Nephron (organoid): ENCODE results near the gene RTEL1.

Source experiments
- H3K27ac Mint-ChIP-seq, 3 experiments: 2 replicates each; pipeline ENCODE4 v1.8.0; 2020; ENCODE audit warnings: mixed read lengths in 3 of 3, mild to moderate bottlenecking in 2 of 3, moderate library complexity in 1 of 3
- H3K27me3 Mint-ChIP-seq: 2 replicates; pipeline ENCODE4 v1.8.0; 2021; ENCODE audit warnings: low read depth, mild to moderate bottlenecking, moderate library complexity, mixed read lengths
- H3K36me3 Mint-ChIP-seq: 2 replicates; pipeline ENCODE4 v1.8.0; 2020; ENCODE audit warnings: low read depth, mixed read lengths
- H3K4me1 Mint-ChIP-seq: 2 replicates; pipeline ENCODE4 v1.8.0; 2020; ENCODE audit warnings: mixed read lengths
- H3K4me3 Mint-ChIP-seq, 3 experiments: 2 replicates each; pipeline ENCODE4 v1.8.0; 2020; ENCODE audit warnings: mild to moderate bottlenecking in 3 of 3, mixed read lengths in 3 of 3, moderate library complexity in 2 of 3
- H3K9me3 Mint-ChIP-seq: 2 replicates; pipeline ENCODE4 v1.8.0; 2020; ENCODE audit warnings: mixed read lengths
- CTCF ChIP-seq, 3 experiments: fragments of 200-600 bp; sonication (generic); IDR thresholded peaks; one replicate each; pipeline ENCODE4 v1.5.0; 2021; ENCODE audit warnings: antibody characterized with exemption in 3 of 3; ENCODE audit not compliant: unreplicated experiment in 3 of 3

Gene RTEL1

DNA sequence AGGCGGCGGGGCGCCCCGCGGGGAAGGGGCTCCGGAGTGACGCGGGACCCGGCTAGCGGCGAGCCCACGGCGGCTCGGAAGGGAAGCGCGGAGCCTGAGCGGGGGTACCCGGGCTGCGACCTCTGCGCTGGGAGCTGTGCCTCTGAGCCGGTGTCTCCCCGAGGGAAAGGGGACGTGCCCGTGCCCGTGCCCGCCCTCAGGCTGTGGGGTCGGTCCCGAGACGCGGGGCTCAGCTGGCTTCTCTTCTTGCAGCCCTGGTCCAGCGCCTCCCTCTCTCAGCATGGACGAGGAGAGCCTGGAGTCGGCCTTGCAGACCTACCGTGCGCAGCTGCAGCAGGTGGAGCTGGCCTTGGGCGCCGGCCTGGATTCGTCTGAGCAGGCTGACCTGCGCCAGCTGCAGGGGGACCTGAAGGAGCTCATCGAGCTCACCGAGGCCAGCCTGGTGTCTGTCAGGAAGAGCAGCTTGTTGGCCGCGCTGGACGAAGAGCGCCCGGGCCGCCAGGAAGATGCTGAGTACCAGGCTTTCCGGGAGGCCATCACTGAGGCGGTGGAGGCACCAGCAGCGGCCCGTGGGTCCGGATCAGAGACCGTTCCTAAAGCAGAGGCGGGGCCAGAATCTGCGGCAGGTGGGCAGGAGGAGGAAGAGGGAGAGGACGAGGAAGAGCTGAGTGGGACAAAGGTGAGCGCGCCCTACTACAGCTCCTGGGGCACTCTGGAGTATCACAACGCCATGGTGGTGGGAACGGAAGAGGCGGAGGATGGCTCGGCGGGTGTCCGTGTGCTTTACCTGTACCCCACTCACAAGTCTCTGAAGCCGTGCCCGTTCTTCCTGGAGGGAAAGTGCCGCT, 50.4 kb downstream of the RTEL1 start:
- peaks cover 7% of the 10 kb centered on the region for H3K9me3 Mint-ChIP-seq
- no peak for TF ChIP-seq CTCF (IDR thresholded peaks at IDR 0.05; ENCODE audit: unreplicated experiment in 3 of 3)

DNA sequence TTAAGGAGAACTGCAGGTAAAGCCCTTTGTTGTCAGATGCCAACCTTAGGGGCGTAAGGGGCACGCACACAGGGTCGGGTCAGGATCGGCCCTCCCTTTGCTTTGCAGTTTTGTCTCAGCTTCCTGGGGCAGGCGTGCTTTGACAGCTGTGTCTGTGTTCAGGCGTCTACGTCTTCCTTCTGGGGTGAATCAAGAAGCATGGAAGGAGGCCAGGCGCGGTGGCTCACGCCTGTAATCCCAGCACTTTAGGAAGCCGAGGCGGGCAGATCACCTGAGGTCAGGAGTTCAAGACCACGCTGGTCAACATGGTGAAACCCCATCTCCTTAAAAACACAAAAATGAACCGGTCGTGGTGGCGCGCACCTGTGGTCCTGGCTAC, 51.0 kb downstream of the RTEL1 start:
- Mint-ChIP-seq H3K36me3 (peaks cover 61% of the 10 kb centered on the region), H3K4me3 (peak overlapping the region; percentile 78 to 85 (median 79)), H3K27ac (no peak overlapping the region), H3K27me3 (no peaks in the 10 kb centered on the region), H3K9me3 (peaks cover 9% of the 10 kb centered on the region), H3K4me1 (peaks cover 15% of the 10 kb centered on the region)
- TF ChIP-seq CTCF (IDR thresholded peaks at IDR 0.05; ENCODE audit: unreplicated experiment in 3 of 3): no peak

More for the DNA sequence above, 50.4 kb downstream of the RTEL1 start:
- H3K36me3 Mint-ChIP-seq: peaks cover 54% of the 10 kb centered on the region
- H3K27ac Mint-ChIP-seq: no peak overlapping the region
- H3K4me3 Mint-ChIP-seq: peak overlapping the region; percentile 78 to 85 (median 79)
- peaks cover 15% of the 10 kb centered on the region for H3K4me1 Mint-ChIP-seq
- H3K27me3 Mint-ChIP-seq: no peaks in the 10 kb centered on the region

DNA sequence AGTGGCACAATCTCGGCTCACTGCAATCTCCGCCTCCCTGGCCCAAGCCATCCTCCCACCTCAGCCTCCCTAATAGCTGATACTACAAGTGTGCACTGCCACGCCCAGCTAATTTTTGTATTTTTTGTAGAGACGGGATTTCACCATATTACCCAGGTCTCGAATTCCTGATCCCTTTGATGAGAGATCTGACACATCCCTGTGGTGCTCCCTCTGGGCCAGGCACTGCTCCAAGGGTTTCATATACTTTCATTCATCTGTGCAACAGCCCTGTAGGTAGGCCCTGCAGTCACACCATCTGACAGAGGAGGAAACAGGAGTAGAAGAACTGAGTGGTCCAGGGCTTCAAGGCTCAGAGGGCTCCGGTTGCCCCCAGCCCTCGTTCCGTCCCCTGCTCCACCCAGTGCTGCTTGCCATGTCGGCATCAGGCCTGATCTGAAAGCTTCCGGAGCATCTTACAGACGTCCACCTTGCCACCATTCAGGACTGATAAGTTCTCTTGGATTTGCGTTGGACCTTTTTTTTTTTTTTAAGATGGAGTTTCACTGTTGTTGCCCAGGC, 53.1 kb downstream of the RTEL1 start:
- Mint-ChIP-seq H3K27ac (no peak overlapping the region), H3K36me3 (peaks cover 71% of the 10 kb centered on the region), H3K4me3 (peak overlapping the region; percentile 75 to 91 (median 88)), H3K27me3 (no peaks in the 10 kb centered on the region), H3K4me1 (peaks cover 15% of the 10 kb centered on the region), H3K9me3 (peaks cover 21% of the 10 kb centered on the region)
- no peak for TF ChIP-seq CTCF (IDR thresholded peaks at IDR 0.05; ENCODE audit: unreplicated experiment in 3 of 3)

- peak overlapping the region; percentile 21 to 61 (median 24) for H3K4me3 Mint-ChIP-seq
- no peaks in the 10 kb centered on the region for H3K27me3 Mint-ChIP-seq
- H3K27ac Mint-ChIP-seq: no peak overlapping the region
- H3K9me3 Mint-ChIP-seq: peaks cover 28% of the 10 kb centered on the region
- H3K4me1 Mint-ChIP-seq: peaks cover 10% of the 10 kb centered on the region
- no peak for TF ChIP-seq CTCF (IDR thresholded peaks at IDR 0.05; ENCODE audit: unreplicated experiment in 3 of 3)
- H3K36me3 Mint-ChIP-seq: peaks cover 75% of the 10 kb centered on the region
Measured at GRCh38 chr20:63712191-63712590, 54.1 kb downstream of the RTEL1 start.

GRCh38 chr20:63714858-63715257, 56.7 kb downstream of the RTEL1 start:
- no peak overlapping the region for H3K4me3 Mint-ChIP-seq
- peaks cover 96% of the 10 kb centered on the region for H3K36me3 Mint-ChIP-seq

More at GRCh38 chr20:63714858-63715257, 56.7 kb downstream of the RTEL1 start:
- H3K27me3 Mint-ChIP-seq: no peaks in the 10 kb centered on the region
- peaks cover 41% of the 10 kb centered on the region for H3K9me3 Mint-ChIP-seq
- H3K27ac Mint-ChIP-seq: no peak overlapping the region
- H3K4me1 Mint-ChIP-seq: peaks cover 5% of the 10 kb centered on the region
- no peak for TF ChIP-seq CTCF (IDR thresholded peaks at IDR 0.05; ENCODE audit: unreplicated experiment in 3 of 3)
